Measurements from ENCODE around the gene C20orf204. TPM values are rescaled to one million over a fixed set of nuclear protein-coding genes. Genes with fewer than 3 reads are reported as not detected.

Gene C20orf204
- total and polyA plus RNA-seq, 9 of the 15 experiments (the other 6 are each of a cell fraction or from before 2014, with no cell fraction given): 0.11 to 1.1 (median 0.36) TPM; not detected in 2

DNA sequence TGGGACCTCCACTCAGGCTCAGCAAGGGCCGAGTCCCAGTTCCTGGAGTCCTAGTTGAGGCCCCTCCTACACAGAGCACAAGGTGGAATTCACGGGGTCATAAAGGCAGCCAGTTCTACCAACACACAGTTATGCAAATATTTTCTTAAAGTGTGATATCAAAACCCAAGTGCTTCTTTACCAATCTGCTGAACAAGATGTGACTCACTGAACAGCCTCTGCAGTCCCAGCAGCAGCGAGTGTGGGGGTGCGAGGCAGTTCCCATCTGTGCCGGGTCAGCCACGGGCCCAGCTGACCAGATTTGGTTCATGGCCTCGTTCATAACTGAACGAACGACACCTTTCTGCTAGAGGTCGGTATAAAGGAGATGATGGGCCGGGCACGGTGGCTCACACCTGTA is 22.6 kb downstream of the C20orf204 start:
- Histone ChIP-seq H3K9ac (ENCODE audit: insufficient read depth in 1 of 2, low read depth in 2 of 2, low read length in 2 of 2) (0 out of 4 replicates have a peak overlapping the region, but pooled peaks of 1 of the 2 experiments have one; percentile 52), H3K36me3 (ENCODE audit: control insufficient read depth, insufficient read depth, low read length) (no peaks in the 10 kb centered on the region), H2AFZ (ENCODE audit: low read depth, low read length) (no peak overlapping the region), H3K79me2 (ENCODE audit: control insufficient read depth, insufficient read depth, low read length) (peaks cover 3% of the 10 kb centered on the region; the same call in 2 of the 3 replicates), H3K4me2 (ENCODE audit: insufficient read depth, low read length) (no peak overlapping the region), H3K27me3 (ENCODE audit: control insufficient read depth in 2 of 2, insufficient read depth in 2 of 2, low read length in 2 of 2) (no peaks in the 10 kb centered on the region), H3K4me1 (replicated peaks in 1 of 2; ENCODE audit: control insufficient read depth in 2 of 2, insufficient read depth in 2 of 2, low read length in 2 of 2) (peaks cover 21 to 65% of the 10 kb centered on the region in 2 experiments), H3K9me1 (ENCODE audit: control insufficient read depth, insufficient read depth, low read length) (no peaks in the 10 kb centered on the region), H3K27ac (ENCODE audit: extremely low read depth, low read depth, low read length) (no peak overlapping the region), H3K9me3 (replicated peaks; ENCODE audit: control insufficient read depth, insufficient read depth, low read depth, low read length) (no peaks in the 10 kb centered on the region), H3K4me3 (no peak overlapping the region), H4K20me1 (replicated peaks; ENCODE audit: control insufficient read depth, insufficient read depth, low read length) (no peaks in the 10 kb centered on the region)
- BruUV-seq (replicated peaks): no TSS peak
- FAIRE-seq (no peak), DNase-seq (ENCODE audit: extremely low read depth in 1 of 4, low spot score in 3 of 4) (no peak), ATAC-seq (no peak)
- CTCF ChIA-PET (ENCODE audit: low intra/inter-chr PET ratio): interaction anchor here (0.6 to 1.8 kb wide), 3 partner anchors 20 to 478 kb away, joined by 3 to 9 read pairs (median 3); no protein-coding TSS in a partner anchor
- intact Hi-C loops (cut with micrococcal nuclease): no loop called here
- TF ChIP-seq, protein P1, sequence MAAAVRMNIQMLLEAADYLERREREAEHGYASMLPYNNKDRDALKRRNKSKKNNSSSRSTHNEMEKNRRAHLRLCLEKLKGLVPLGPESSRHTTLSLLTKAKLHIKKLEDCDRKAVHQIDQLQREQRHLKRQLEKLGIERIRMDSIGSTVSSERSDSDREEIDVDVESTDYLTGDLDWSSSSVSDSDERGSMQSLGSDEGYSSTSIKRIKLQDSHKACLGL (CRISPR knock-in tag; IDR thresholded peaks at IDR 0.05; ENCODE audit: borderline replicate concordance, poor library complexity, severe bottlenecking): no peak
- TF ChIP-seq ASH1L (IDR thresholded peaks at IDR 0.05; ENCODE audit: borderline replicate concordance, low read depth, partially characterized antibody): no peak
- TF ChIP-seq NFE2 (IDR thresholded peaks at IDR 0.05; ENCODE audit: low read depth): no peak
- TF ChIP-seq CXXC5 (CRISPR knock-in tag; IDR thresholded peaks at IDR 0.05): no peak
- TF ChIP-seq ATF7 (IDR thresholded peaks at IDR 0.05): no peak
- no peak for TF ChIP-seq FIP1L1 (IDR thresholded peaks at IDR 0.05; ENCODE audit: low read depth, low read length, poor library complexity, severe bottlenecking)
- TF ChIP-seq, protein P2, sequence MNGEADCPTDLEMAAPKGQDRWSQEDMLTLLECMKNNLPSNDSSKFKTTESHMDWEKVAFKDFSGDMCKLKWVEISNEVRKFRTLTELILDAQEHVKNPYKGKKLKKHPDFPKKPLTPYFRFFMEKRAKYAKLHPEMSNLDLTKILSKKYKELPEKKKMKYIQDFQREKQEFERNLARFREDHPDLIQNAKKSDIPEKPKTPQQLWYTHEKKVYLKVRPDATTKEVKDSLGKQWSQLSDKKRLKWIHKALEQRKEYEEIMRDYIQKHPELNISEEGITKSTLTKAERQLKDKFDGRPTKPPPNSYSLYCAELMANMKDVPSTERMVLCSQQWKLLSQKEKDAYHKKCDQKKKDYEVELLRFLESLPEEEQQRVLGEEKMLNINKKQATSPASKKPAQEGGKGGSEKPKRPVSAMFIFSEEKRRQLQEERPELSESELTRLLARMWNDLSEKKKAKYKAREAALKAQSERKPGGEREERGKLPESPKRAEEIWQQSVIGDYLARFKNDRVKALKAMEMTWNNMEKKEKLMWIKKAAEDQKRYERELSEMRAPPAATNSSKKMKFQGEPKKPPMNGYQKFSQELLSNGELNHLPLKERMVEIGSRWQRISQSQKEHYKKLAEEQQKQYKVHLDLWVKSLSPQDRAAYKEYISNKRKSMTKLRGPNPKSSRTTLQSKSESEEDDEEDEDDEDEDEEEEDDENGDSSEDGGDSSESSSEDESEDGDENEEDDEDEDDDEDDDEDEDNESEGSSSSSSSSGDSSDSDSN (IDR thresholded peaks at IDR 0.05; ENCODE audit: borderline replicate concordance in 1 of 2, low read depth in 2 of 2, low read length in 2 of 2): no peak
- no peak for TF ChIP-seq ARNT (IDR thresholded peaks at IDR 0.05)
- no peak for TF ChIP-seq MYBL2 (IDR thresholded peaks at IDR 0.05; ENCODE audit: low read depth)
- no peak for TF ChIP-seq MYBL2 (CRISPR knock-in tag; IDR thresholded peaks at IDR 0.05; ENCODE audit: borderline replicate concordance)
- TF ChIP-seq, protein P3, sequence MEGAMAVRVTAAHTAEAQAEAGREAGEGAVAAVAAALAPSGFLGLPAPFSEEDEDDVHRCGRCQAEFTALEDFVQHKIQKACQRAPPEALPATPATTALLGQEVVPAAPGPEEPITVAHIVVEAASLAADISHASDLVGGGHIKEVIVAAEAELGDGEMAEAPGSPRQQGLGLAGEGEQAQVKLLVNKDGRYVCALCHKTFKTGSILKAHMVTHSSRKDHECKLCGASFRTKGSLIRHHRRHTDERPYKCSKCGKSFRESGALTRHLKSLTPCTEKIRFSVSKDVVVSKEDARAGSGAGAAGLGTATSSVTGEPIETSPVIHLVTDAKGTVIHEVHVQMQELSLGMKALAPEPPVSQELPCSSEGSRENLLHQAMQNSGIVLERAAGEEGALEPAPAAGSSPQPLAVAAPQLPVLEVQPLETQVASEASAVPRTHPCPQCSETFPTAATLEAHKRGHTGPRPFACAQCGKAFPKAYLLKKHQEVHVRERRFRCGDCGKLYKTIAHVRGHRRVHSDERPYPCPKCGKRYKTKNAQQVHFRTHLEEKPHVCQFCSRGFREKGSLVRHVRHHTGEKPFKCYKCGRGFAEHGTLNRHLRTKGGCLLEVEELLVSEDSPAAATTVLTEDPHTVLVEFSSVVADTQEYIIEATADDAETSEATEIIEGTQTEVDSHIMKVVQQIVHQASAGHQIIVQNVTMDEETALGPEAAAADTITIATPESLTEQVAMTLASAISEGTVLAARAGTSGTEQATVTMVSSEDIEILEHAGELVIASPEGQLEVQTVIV (CRISPR knock-in tag; IDR thresholded peaks at IDR 0.05; ENCODE audit: borderline replicate concordance): no peak
- TF ChIP-seq YBX1 (IDR thresholded peaks at IDR 0.05): no peak
- no peak for TF ChIP-seq JUND (IDR thresholded peaks at IDR 0.05; ENCODE audit: borderline replicate concordance, low read depth, low read length)
- no peak for TF ChIP-seq JUND (tag; IDR thresholded peaks at IDR 0.05; ENCODE audit: borderline replicate concordance, low read depth, low read length)
- no peak for TF ChIP-seq CREB1 (IDR thresholded peaks at IDR 0.05)
- TF ChIP-seq CREB1 (CRISPR knock-in tag; IDR thresholded peaks at IDR 0.05): no peak
- TF ChIP-seq, protein P4, sequence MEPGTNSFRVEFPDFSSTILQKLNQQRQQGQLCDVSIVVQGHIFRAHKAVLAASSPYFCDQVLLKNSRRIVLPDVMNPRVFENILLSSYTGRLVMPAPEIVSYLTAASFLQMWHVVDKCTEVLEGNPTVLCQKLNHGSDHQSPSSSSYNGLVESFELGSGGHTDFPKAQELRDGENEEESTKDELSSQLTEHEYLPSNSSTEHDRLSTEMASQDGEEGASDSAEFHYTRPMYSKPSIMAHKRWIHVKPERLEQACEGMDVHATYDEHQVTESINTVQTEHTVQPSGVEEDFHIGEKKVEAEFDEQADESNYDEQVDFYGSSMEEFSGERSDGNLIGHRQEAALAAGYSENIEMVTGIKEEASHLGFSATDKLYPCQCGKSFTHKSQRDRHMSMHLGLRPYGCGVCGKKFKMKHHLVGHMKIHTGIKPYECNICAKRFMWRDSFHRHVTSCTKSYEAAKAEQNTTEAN (CRISPR knock-in tag; IDR thresholded peaks at IDR 0.05): no peak
- POLR2A ChIA-PET: no interaction called here
- in situ Hi-C loops (cut with MboI): no loop called here
- 39% methylated on average over 12 of the region's 12 CpGs for WGBS (ENCODE audit: insufficient coverage, low coverage, missing lambda C conversion rate)
